H1 (cell line): ENCODE results near the gene TMEM255B. TPM values are rescaled to one million over a fixed set of nuclear protein-coding genes. Genes with fewer than 3 reads are reported as not detected.

Experiments used
- CTCF ChIA-PET: fragments of 300-600 bp; sonication (Branson Sonifier 250); formaldehyde crosslinking; loops from one replicate; lab custom pipeline; 2021; ENCODE audit not compliant: partially characterized antibody; lab: Charles Lee
- POLR2A ChIA-PET: fragments of 300-600 bp; sonication (Branson Sonifier 250); formaldehyde crosslinking; loops from one replicate; lab custom pipeline; 2021; ENCODE audit warnings: inconsistent platforms; ENCODE audit not compliant: partially characterized antibody; lab: Charles Lee
- DNase-seq, 2 experiments: peaks; one replicate each; pipeline versions ENCODE4 v3.0.0 to v3.0.0-alpha.2; 2010 to 2022; ENCODE audit warnings: low spot score in 2 of 2, low read depth in 1 of 2, mixed read lengths in 1 of 2
- FAIRE-seq: peaks from 2 replicates; lab custom pipeline; 2011; peaks lifted over from hg19 to GRCh38; lab: Jason Lieb, UNC
- H2AFZ ChIP-seq: 2 replicates; pipeline ENCODE4 v1.8.1; 2012; ENCODE audit warnings: low read length, inconsistent platforms
- H2AK5ac ChIP-seq: 2 replicates; pipeline ENCODE4 v1.6.1; 2013; ENCODE audit warnings: low read depth, low read length
- H2BK120ac ChIP-seq: replicated peaks from 2 replicates; pipeline ENCODE3; 2013; ENCODE audit warnings: low read depth, low read length, inconsistent platforms
- H2BK12ac ChIP-seq: 2 replicates; pipeline ENCODE4 v1.6.1; 2013; ENCODE audit warnings: low read depth, low read length
- H2BK15ac ChIP-seq: 2 replicates; pipeline ENCODE4 v1.6.1; 2013; ENCODE audit warnings: low read length
- H2BK20ac ChIP-seq: 2 replicates; pipeline ENCODE4 v1.6.1; 2013; ENCODE audit warnings: low read length
- H2BK5ac ChIP-seq: 2 replicates; pipeline ENCODE4 v1.6.1; 2013; ENCODE audit warnings: low read depth, low read length
- H3K14ac ChIP-seq: 2 replicates; pipeline ENCODE4 v1.6.1; 2013; ENCODE audit warnings: inconsistent platforms; ENCODE audit not compliant: insufficient read length
- H3K18ac ChIP-seq: 2 replicates; pipeline ENCODE4 v1.6.1; 2013; ENCODE audit warnings: low read length; ENCODE audit errors: extremely low read depth
- H3K23ac ChIP-seq: 2 replicates; pipeline ENCODE4 v1.6.1; 2013; ENCODE audit warnings: inconsistent platforms; ENCODE audit not compliant: insufficient read length
- H3K23me2 ChIP-seq: 2 replicates; pipeline ENCODE4 v1.6.1; 2013; ENCODE audit warnings: low read depth, low read length
- H3K27ac ChIP-seq: 2 replicates; pipeline ENCODE4 v1.6.1; 2011; ENCODE audit warnings: low read depth, low read length, inconsistent platforms
- H3K27me3 ChIP-seq, 4 experiments: replicated peaks in 1 of 4; 1 replicate in 1 of 4; 2 replicates in 3 of 4; pipeline versions ENCODE4 v1.6.1 to v1.8.1; 2011 to 2013; ENCODE audit warnings: low read length in 3 of 4, mild to moderate bottlenecking in 3 of 4, inconsistent platforms in 2 of 4, mixed read lengths in 2 of 4, moderate library complexity in 1 of 4; ENCODE audit not compliant: control insufficient read depth in 3 of 4, insufficient read depth in 3 of 4; ENCODE audit errors: extremely low read depth in 1 of 4
- H3K36me3 ChIP-seq, 4 experiments: 2 replicates each; pipeline versions ENCODE4 v1.6.1 to v1.8.1; 2011 to 2013; ENCODE audit warnings: mild to moderate bottlenecking in 4 of 4, low read length in 3 of 4, moderate library complexity in 2 of 4, control low read depth in 1 of 4, inconsistent platforms in 1 of 4; ENCODE audit not compliant: insufficient read depth in 4 of 4, control insufficient read depth in 2 of 4
- H3K4ac ChIP-seq: replicated peaks from 2 replicates; pipeline ENCODE3; 2013; ENCODE audit warnings: low read length, low read depth, mixed read lengths, inconsistent platforms; ENCODE audit not compliant: insufficient read length
- H3K4me1 ChIP-seq, 4 experiments: replicated peaks in 1 of 4; 1 replicate in 1 of 4; 2 replicates in 3 of 4; pipeline versions ENCODE4 v1.6.1 to v1.8.1; 2011 to 2013; ENCODE audit warnings: low read length in 3 of 4, inconsistent platforms in 2 of 4, mixed read lengths in 1 of 4; ENCODE audit not compliant: insufficient read depth in 4 of 4, control insufficient read depth in 3 of 4
- H3K4me2 ChIP-seq, 2 experiments: 2 replicates each; pipeline versions ENCODE4 v1.6.1 to v1.8.1; 2011 to 2013; ENCODE audit warnings: low read depth in 2 of 2, low read length in 2 of 2, control low read depth in 1 of 2, inconsistent platforms in 1 of 2, mild to moderate bottlenecking in 1 of 2; ENCODE audit not compliant: insufficient read depth in 1 of 2
- H3K4me3 ChIP-seq, 4 experiments: fragments of 200-600, 300-600 bp in 1 of 4; sonication (generic), shearing (Covaris generic), sonication (Bioruptor Twin) in 1 of 4; 2 replicates each; pipeline versions ENCODE4 v1.5.1 to v1.8.1; 2011 to 2016; ENCODE audit warnings: low read length in 4 of 4, low read depth in 3 of 4, control low read depth in 2 of 4, inconsistent platforms in 2 of 4, mild to moderate bottlenecking in 2 of 4, mixed read lengths in 1 of 4, moderate library complexity in 1 of 4; ENCODE audit not compliant: insufficient read depth in 2 of 4; ENCODE audit errors: extremely low read depth in 1 of 4
- H3K56ac ChIP-seq: replicated peaks from 2 replicates; pipeline ENCODE3; 2013; ENCODE audit warnings: low read depth, mild to moderate bottlenecking, mixed read lengths, low read length, inconsistent platforms; ENCODE audit not compliant: insufficient read length
- H3K79me1 ChIP-seq: 2 replicates; pipeline ENCODE4 v1.6.1; 2013; ENCODE audit warnings: low read depth, low read length, control low read depth
- H3K79me2 ChIP-seq, 2 experiments: 2 replicates each; pipeline versions ENCODE4 v1.6.1 to v1.8.1; 2012 to 2013; ENCODE audit warnings: low read length in 2 of 2, mild to moderate bottlenecking in 2 of 2, inconsistent platforms in 1 of 2; ENCODE audit not compliant: insufficient read depth in 2 of 2, control insufficient read depth in 1 of 2
- H3K9ac ChIP-seq, 4 experiments: replicated peaks in 1 of 4; 1 replicate in 1 of 4; 2 replicates in 3 of 4; pipeline versions ENCODE4 v1.6.1 to v1.8.1; 2011 to 2013; ENCODE audit warnings: low read depth in 3 of 4, low read length in 3 of 4, control low read depth in 2 of 4, mild to moderate bottlenecking in 2 of 4, moderate library complexity in 2 of 4, inconsistent platforms in 1 of 4; ENCODE audit errors: extremely low read depth in 1 of 4
- H3K9me3 ChIP-seq, 2 experiments: 2 replicates each; pipeline versions ENCODE4 v1.6.1 to v1.8.1; 2012 to 2013; ENCODE audit warnings: mild to moderate bottlenecking in 2 of 2, moderate library complexity in 2 of 2, control low read depth in 1 of 2, inconsistent platforms in 1 of 2, low read depth in 1 of 2, low read length in 1 of 2, mixed read lengths in 1 of 2; ENCODE audit not compliant: insufficient read depth in 2 of 2
- H4K20me1 ChIP-seq, 2 experiments: replicated peaks in 1 of 2; 2 replicates each; pipeline versions ENCODE3 to v1.8.1; 2011 to 2013; ENCODE audit warnings: inconsistent platforms in 2 of 2, low read length in 2 of 2, mild to moderate bottlenecking in 1 of 2; ENCODE audit not compliant: insufficient read depth in 2 of 2, control insufficient read depth in 1 of 2
- H4K5ac ChIP-seq: 2 replicates; pipeline ENCODE4 v1.6.1; 2013; ENCODE audit warnings: low read length, low read depth, mixed read lengths, inconsistent platforms; ENCODE audit not compliant: insufficient read length
- H4K8ac ChIP-seq: 2 replicates; pipeline ENCODE4 v1.8.0; 2013; ENCODE audit warnings: mild to moderate bottlenecking, moderate library complexity, low read length, inconsistent platforms; ENCODE audit not compliant: insufficient read depth; ENCODE audit errors: extremely low read depth
- H4K91ac ChIP-seq: replicated peaks from 2 replicates; pipeline ENCODE3; 2013; ENCODE audit warnings: low read length, mixed read lengths, inconsistent platforms; ENCODE audit not compliant: insufficient read length
- BCL11A ChIP-seq, 2 experiments: IDR thresholded peaks; one replicate each; pipeline ENCODE4 v1.6.1; 2011; ENCODE audit warnings: low read depth in 2 of 2, low read length in 2 of 2, mild to moderate bottlenecking in 2 of 2
- CTBP2 ChIP-seq: IDR thresholded peaks from 2 replicates; pipeline ENCODE4 v1.7.0; 2011; ENCODE audit warnings: borderline replicate concordance, mild to moderate bottlenecking, moderate library complexity, mixed read lengths, low read length; ENCODE audit not compliant: insufficient read depth, insufficient read length
- HDAC2 ChIP-seq, 2 experiments: fragments of 300-600 bp in 1 of 2; sonication (generic) in 1 of 2; IDR thresholded peaks; 2 replicates each; pipeline ENCODE4 v1.6.1; 2011 to 2012; ENCODE audit warnings: low read depth in 2 of 2, low read length in 2 of 2, mild to moderate bottlenecking in 2 of 2, moderate library complexity in 2 of 2, borderline replicate concordance in 1 of 2, inconsistent platforms in 1 of 2
- HDAC6 ChIP-seq: IDR thresholded peaks from one replicate; pipeline ENCODE4 v1.7.1; 2012; ENCODE audit warnings: low read depth, mild to moderate bottlenecking, inconsistent platforms, low read length, moderate library complexity
- KDM1A ChIP-seq: fragments of 200-600, 300-600 bp; sonication (generic); IDR thresholded peaks from 2 replicates; pipeline ENCODE4 v1.7.1; 2016; ENCODE audit warnings: mild to moderate bottlenecking, low read length, borderline replicate concordance
- TAF7 ChIP-seq: optimal IDR thresholded peaks from 2 replicates; pipeline ENCODE3; 2011; ENCODE audit warnings: low read depth, mild to moderate bottlenecking, inconsistent platforms, low read length, moderate library complexity, borderline replicate concordance
- YY1 ChIP-seq: IDR thresholded peaks from 2 replicates; pipeline ENCODE4 v1.6.1; 2011; ENCODE audit warnings: low read depth, mild to moderate bottlenecking, low read length
- WGBS, 2 experiments: shearing (Covaris generic) in 1 of 2; methylation state at CpG; one replicate each; pipeline versions ENCODE4 v1.1.6 to v1.1.7; 2013 to 2015; ENCODE audit warnings: low lambda C conversion rate in 2 of 2, mixed read lengths in 2 of 2, inconsistent platforms in 1 of 2, low coverage in 1 of 2, missing lambda C conversion rate in 1 of 2; ENCODE audit not compliant: insufficient replicate concordance in 2 of 2, insufficient coverage in 1 of 2, insufficient read length in 1 of 2; ENCODE audit errors: extremely low coverage in 1 of 2, missing lambda C conversion rate in 1 of 2; 5-methylcytosine and 5-hydroxymethylcytosine counted together
- polyA plus RNA-seq, 7 experiments: library from polyadenylated mRNA; depleted of rRNA in 3 of 7; stranded (reverse) in 5 of 7; unstranded in 2 of 7; fragments of >200 nt in 5 of 7; fragments of 200-250 nt in 2 of 7; gene quantifications; 1 replicate in 5 of 7; 2 replicates in 1 of 7; 4 replicates in 1 of 7; pipeline versions ENCODE4 v1.2.1 to v1.2.3, GENCODE V29; 2011 to 2013; ENCODE audit warnings: missing spikeins in 2 of 7, mixed read lengths in 2 of 7
- total RNA-seq: library from RNA; stranded (reverse); fragmentation: NEBNext Ultra II Directional; extraction: Animal tissue kit (Norgen Biotek cat#: 25700); gene quantifications from 2 replicates; pipeline ENCODE4 v1.2.1, GENCODE V29; 2021

TMEM255B gene
- total and polyA plus RNA-seq, 2 of the 8 experiments (the other 6 are each of a cell fraction or from before 2014, with no cell fraction given): 3.4 to 4.4 TPM

DNA sequence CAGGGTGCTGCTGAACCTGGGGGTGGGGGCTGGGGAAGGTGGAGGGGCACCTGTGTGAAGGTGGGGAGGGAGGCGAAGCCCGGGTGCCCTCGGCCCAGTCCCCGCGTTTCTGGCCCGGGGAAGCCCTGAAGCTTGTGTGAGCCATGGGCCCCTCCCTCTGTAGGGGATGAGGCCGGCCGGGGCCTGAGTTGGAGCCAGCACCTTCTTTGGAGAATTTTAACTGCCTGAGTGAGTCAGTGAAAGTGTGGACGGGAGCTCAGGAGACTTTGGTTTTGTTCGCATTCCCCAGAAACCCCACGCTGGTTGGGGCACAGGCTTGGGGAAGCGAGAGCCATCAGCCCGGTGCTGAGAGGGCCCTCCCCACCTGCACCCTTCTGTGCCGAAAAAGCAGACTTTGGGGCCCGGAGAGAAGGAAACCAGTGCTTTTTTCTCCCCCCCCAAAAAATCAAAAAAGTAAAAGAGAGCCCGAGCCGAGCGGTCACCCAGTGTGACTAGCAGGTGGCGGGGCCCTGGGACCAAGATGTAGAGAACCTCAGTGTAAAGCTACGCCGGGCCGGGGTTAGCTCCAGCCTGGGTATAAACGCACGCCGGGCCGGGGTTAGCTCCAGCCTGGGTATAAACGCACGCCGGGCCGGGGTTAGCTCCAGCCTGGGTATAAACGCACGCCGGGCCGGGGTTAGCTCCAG, 45.1 kb downstream of the TMEM255B start:
- Histone ChIP-seq H3K56ac (no peak overlapping the region), H3K4me1 (peaks cover 0 to 8% (median 6%) of the 10 kb centered on the region in 4 experiments; a peak in 4 of 7 replicates), H2BK20ac (no peak overlapping the region), H4K8ac (0 out of 2 replicates have a peak overlapping the region, but pooled peaks have one; percentile 51), H4K5ac (no peak overlapping the region), H3K4me3 (no peak overlapping the region), H2BK15ac (no peak overlapping the region), H4K20me1 (no peaks in the 10 kb centered on the region), H3K18ac (no peak overlapping the region), H3K9me3 (peaks cover 5 to 6% of the 10 kb centered on the region in 2 experiments; a peak in 2 of 4 replicates), H3K27me3 (no peaks in the 10 kb centered on the region), H3K79me2 (no peaks in the 10 kb centered on the region), H3K27ac (no peak overlapping the region), H2AK5ac (no peak overlapping the region), H3K79me1 (no peaks in the 10 kb centered on the region), H2BK12ac (no peak overlapping the region), H3K36me3 (no peaks in the 10 kb centered on the region), H3K4ac (no peak overlapping the region), H2BK5ac (no peak overlapping the region), H3K9ac (no peak overlapping the region), H2AFZ (no peak overlapping the region), H3K4me2 (no peak overlapping the region), H4K91ac (no peak overlapping the region), H2BK120ac (no peak overlapping the region), H3K23me2 (no peaks in the 10 kb centered on the region), H3K23ac (no peak overlapping the region), H3K14ac (no peak overlapping the region)
- DNase-seq: no peak
- no peak for FAIRE-seq
- 94% methylated on average over 27 of the region's 34 CpGs; no CpG with 5 or more reads in 1 of the 2 experiments for WGBS, 2 experiments
- ChIA-PET POLR2A (interaction anchor here (0.7 to 1.5 kb wide), 2 partner anchors 9 to 189 kb away, joined by 4 to 5 read pairs; no protein-coding TSS in a partner anchor), CTCF (interaction anchor here (0.6 to 3.8 kb wide), 12 partner anchors 10 to 245 kb away, joined by 3 to 32 read pairs (median 3); no protein-coding TSS in a partner anchor)
- TF ChIP-seq HDAC6: no peak
- TF ChIP-seq TAF7: no peak
- TF ChIP-seq CTBP2: no peak
- TF ChIP-seq YY1: no peak
- TF ChIP-seq HDAC2 (IDR thresholded peaks at IDR 0.05; ENCODE audit: borderline replicate concordance in 1 of 2, low read depth in 2 of 2, low read length in 2 of 2): no peak
- TF ChIP-seq BCL11A (IDR thresholded peaks at IDR 0.05; ENCODE audit: low read depth in 2 of 2, low read length in 2 of 2): no peak
- no peak for TF ChIP-seq KDM1A
